Adipocyte (in vitro differentiated cells): ENCODE results near the gene PTPN13.

ENCODE experiments used
- DNase-seq: peaks from one replicate; pipeline ENCODE4 v3.0.0-alpha.2; 2015; ENCODE audit warnings: low read depth
- H3K27me3 ChIP-seq: replicated peaks from 2 replicates; pipeline ENCODE4 v1.7.0; 2013; ENCODE audit warnings: mild to moderate bottlenecking, low read length, moderate library complexity; ENCODE audit not compliant: control insufficient read depth, insufficient read depth
- H3K36me3 ChIP-seq: 2 replicates; pipeline ENCODE4 v1.7.0; 2013; ENCODE audit warnings: low read length, mild to moderate bottlenecking, moderate library complexity; ENCODE audit not compliant: control insufficient read depth, insufficient read depth, severe bottlenecking
- H3K4me1 ChIP-seq: 2 replicates; pipeline ENCODE4 v1.7.0; 2013; ENCODE audit warnings: mild to moderate bottlenecking, low read length, moderate library complexity; ENCODE audit not compliant: control insufficient read depth, insufficient read depth
- H3K4me3 ChIP-seq: 2 replicates; pipeline ENCODE4 v1.7.0; 2013; ENCODE audit warnings: mild to moderate bottlenecking, low read length, moderate library complexity
- H3K9ac ChIP-seq: 2 replicates; pipeline ENCODE4 v1.7.0; 2013; ENCODE audit warnings: mild to moderate bottlenecking, low read length, moderate library complexity
- H3K9me3 ChIP-seq: 2 replicates; pipeline ENCODE4 v1.7.0; 2013; ENCODE audit warnings: mild to moderate bottlenecking, low read length, moderate library complexity; ENCODE audit not compliant: control insufficient read depth

PTPN13 gene, protein sequence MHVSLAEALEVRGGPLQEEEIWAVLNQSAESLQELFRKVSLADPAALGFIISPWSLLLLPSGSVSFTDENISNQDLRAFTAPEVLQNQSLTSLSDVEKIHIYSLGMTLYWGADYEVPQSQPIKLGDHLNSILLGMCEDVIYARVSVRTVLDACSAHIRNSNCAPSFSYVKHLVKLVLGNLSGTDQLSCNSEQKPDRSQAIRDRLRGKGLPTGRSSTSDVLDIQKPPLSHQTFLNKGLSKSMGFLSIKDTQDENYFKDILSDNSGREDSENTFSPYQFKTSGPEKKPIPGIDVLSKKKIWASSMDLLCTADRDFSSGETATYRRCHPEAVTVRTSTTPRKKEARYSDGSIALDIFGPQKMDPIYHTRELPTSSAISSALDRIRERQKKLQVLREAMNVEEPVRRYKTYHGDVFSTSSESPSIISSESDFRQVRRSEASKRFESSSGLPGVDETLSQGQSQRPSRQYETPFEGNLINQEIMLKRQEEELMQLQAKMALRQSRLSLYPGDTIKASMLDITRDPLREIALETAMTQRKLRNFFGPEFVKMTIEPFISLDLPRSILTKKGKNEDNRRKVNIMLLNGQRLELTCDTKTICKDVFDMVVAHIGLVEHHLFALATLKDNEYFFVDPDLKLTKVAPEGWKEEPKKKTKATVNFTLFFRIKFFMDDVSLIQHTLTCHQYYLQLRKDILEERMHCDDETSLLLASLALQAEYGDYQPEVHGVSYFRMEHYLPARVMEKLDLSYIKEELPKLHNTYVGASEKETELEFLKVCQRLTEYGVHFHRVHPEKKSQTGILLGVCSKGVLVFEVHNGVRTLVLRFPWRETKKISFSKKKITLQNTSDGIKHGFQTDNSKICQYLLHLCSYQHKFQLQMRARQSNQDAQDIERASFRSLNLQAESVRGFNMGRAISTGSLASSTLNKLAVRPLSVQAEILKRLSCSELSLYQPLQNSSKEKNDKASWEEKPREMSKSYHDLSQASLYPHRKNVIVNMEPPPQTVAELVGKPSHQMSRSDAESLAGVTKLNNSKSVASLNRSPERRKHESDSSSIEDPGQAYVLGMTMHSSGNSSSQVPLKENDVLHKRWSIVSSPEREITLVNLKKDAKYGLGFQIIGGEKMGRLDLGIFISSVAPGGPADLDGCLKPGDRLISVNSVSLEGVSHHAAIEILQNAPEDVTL (N-terminal part only)

DNA sequence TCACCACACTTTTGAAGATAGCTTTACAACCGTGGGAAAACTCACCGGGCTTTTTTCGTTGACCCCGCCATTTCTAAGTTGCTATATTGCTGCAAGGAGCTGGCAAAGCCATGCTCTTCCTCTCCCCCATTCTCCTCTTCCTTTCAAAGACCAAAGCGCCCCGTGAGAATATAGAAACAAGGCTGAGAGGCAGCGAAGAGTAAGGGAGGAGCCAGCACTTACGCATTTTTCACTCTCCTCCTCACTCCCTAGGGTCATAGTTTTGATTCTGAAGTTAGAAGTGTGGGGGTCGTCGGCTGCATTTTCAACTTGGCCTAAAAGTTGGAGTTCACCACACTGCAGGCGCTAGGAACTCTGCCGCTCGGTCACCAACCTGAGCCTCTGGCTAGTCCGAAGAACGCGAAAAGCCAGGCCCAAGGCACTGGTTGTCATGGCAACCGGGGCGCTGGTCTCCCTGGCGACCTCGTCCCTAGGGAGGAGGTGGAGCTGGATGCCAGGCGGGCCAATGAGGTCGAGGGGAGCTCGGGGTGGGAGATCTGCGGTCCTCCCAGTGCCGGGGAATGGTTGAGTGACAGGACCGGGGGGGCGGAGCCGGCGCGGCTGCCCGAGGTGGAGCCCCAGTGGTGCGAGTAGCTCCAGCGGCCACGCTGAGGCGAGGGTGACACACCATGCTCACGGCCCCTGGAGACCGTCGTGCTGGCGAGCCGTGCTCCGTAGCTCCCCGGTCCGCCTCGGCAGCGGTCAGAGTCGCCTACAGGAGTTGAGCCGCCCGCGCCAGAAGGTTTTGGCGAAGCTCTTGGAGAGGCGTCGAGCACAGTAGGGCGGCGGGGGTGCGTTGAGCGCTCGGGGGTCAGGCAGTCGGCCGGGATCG lies at the start of gene PTPN13:
Gene PTPN13 (plus strand): TSS at position 628 of the 871 bp plus-strand sequence. CDS start 40,942 bp downstream, outside the sequence.
- no peaks in the 10 kb centered on the region for H3K27me3 ChIP-seq
- peak within 1 kb of the TSS; percentile 97 for H3K9ac ChIP-seq
- no peaks in the 10 kb centered on the region for H3K36me3 ChIP-seq
- peak within 1 kb of the TSS; percentile 99 for H3K4me3 ChIP-seq
- H3K4me1 ChIP-seq: peaks cover 28% of the 10 kb centered on the region
- H3K9me3 ChIP-seq: no peaks in the 10 kb centered on the region
- peak; percentile 99 for DNase-seq

- no peaks in the 10 kb centered on the region for H3K9me3 ChIP-seq
- H3K9ac ChIP-seq: no peak overlapping the region
- no peaks in the 10 kb centered on the region for H3K36me3 ChIP-seq
- no peaks in the 10 kb centered on the region for H3K27me3 ChIP-seq
- no peak overlapping the region for H3K4me3 ChIP-seq
- H3K4me1 ChIP-seq: peaks cover 11% of the 10 kb centered on the region
- DNase-seq: no peak
Observed at GRCh38 chr4:86547140-86547539, 47.0 kb upstream of the PTPN13 start.

DNA sequence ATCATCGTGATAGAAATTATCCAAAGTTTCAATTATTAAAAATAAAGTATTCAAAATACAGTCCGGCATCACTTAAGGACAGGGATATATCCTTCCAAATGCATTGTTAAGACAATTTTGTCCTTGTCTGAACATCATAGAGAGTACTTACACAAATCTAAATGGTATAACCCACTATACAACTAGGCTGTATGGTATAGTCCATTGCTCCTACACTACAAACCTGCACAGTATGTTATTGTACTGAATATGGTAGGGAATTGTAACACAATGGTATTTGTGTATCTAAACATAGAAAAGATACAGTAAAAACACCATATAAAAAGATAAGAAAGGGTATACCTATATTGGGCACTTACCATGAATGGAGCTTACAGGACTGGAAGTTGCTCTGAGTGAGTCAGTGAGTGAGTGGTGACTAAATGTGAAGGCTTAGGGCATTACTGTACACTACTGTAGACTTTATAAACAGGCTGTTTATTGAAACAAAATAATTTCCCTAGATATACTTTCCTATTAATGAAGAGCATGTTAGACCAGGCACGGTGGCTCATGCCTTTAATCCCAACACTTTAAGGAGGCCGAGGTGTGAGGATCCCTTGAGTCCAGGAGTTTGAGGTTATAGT lies 44.8 kb upstream of the PTPN13 start:
- H3K4me1 ChIP-seq: peaks cover under 1% of the 10 kb centered on the region
- no peak for DNase-seq

GRCh38 chr4:86551387-86551786 lies 42.7 kb upstream of the PTPN13 start:
- no peaks in the 10 kb centered on the region for H3K27me3 ChIP-seq
- no peak overlapping the region for H3K9ac ChIP-seq
- no peak for DNase-seq
- no peak overlapping the region for H3K4me3 ChIP-seq
- H3K9me3 ChIP-seq: no peaks in the 10 kb centered on the region
- no peaks in the 10 kb centered on the region for H3K36me3 ChIP-seq
- H3K4me1 ChIP-seq: peaks cover 4% of the 10 kb centered on the region

More for the DNA sequence above, 44.8 kb upstream of the PTPN13 start:
- H3K9me3 ChIP-seq: no peaks in the 10 kb centered on the region
- no peaks in the 10 kb centered on the region for H3K36me3 ChIP-seq
- H3K4me3 ChIP-seq: no peak overlapping the region
- no peak overlapping the region for H3K9ac ChIP-seq
- H3K27me3 ChIP-seq: no peaks in the 10 kb centered on the region

- Histone ChIP-seq H3K27me3 (no peaks in the 10 kb centered on the region), H3K4me1 (peaks cover 15% of the 10 kb centered on the region), H3K9me3 (no peaks in the 10 kb centered on the region), H3K9ac (no peak overlapping the region), H3K4me3 (no peak overlapping the region), H3K36me3 (no peaks in the 10 kb centered on the region)
- peak; percentile 50 for DNase-seq
Observed at GRCh38 chr4:86554646-86555045, 39.5 kb upstream of the PTPN13 start.

DNA sequence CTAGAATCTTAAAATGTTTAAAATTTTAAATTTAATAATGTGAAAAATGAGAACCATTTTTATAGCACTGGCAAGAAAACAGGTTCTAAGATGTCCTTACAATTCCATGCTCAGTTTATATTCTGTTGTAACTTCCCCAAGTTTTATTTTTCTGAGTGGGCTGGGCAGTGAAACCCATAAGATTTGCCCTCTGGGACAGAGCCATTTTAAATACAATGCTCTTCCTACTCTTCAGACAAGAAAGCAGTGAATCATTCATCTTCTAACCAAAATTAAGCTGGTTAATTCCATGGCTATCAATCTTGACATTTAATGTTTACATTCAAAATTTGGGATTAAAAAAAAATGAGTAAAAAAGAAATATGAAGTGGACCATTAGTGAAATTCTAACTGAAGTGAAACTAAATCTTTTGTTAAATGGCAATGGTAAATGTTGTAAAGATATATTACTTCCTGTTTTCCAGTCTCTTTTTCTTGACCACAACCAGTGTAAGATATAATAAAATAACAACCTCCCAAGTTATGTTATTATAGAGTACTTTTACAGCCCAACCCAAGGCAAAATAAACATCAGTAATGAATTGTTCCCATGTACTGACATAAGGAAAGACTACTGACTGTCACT lies 37.2 kb upstream of the PTPN13 start:
- Histone ChIP-seq H3K36me3 (no peaks in the 10 kb centered on the region), H3K4me1 (peaks cover 15% of the 10 kb centered on the region), H3K9ac (no peak overlapping the region), H3K27me3 (no peaks in the 10 kb centered on the region), H3K9me3 (no peaks in the 10 kb centered on the region), H3K4me3 (peak overlapping the region; percentile 33)
- DNase-seq: peak; percentile 33

DNA sequence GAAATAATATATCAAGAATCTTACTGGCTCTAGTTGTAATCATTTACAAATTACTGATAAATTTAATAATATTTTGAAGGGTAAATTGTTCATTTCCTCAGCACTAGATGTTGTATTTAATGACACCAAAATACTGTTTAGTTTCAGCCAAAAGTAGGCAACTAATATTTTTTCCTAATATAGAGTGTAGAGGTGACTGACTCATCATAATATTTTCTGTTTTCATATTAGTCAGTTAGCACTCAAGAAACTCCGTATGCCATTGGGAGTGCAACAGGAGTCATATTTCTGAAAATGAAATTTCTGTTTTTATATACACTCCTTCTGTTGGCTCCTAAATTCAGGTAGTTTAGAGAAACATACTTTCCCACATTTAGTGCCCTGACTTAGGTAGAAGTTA lies 36.6 kb upstream of the PTPN13 start:
- Histone ChIP-seq H3K4me3 (peak overlapping the region; percentile 33), H3K9me3 (no peaks in the 10 kb centered on the region), H3K4me1 (peaks cover 15% of the 10 kb centered on the region), H3K9ac (no peak overlapping the region), H3K36me3 (no peaks in the 10 kb centered on the region), H3K27me3 (no peaks in the 10 kb centered on the region)
- DNase-seq: no peak

DNA sequence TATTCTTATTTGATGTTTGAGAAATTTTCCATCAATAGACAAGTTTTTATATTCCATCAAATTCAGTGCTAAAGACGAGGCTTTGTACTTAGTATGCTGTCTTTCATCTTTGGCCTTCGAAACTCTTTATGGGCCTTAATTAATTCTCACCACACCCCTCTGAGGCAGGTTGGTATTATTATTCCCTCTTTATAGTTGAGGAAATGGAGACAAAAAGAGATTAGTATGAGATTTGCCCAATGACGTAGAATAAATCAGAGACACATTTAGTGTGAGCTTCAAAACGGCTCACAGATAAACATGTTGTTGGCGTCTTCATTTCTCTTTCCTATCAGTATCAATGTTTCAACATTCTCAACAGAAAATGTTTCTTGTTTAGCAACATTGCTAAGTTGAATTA lies 35.9 kb upstream of the PTPN13 start:
- no peaks in the 10 kb centered on the region for H3K27me3 ChIP-seq
- H3K4me3 ChIP-seq: no peak overlapping the region
- DNase-seq: no peak
- H3K36me3 ChIP-seq: no peaks in the 10 kb centered on the region
- H3K9me3 ChIP-seq: no peaks in the 10 kb centered on the region
- peaks cover 15% of the 10 kb centered on the region for H3K4me1 ChIP-seq
- no peak overlapping the region for H3K9ac ChIP-seq

GRCh38 chr4:86558797-86559196 lies 35.3 kb upstream of the PTPN13 start:
- H3K4me1 ChIP-seq: peaks cover 15% of the 10 kb centered on the region
- H3K36me3 ChIP-seq: no peaks in the 10 kb centered on the region
- no peak overlapping the region for H3K9ac ChIP-seq
- no peak for DNase-seq
- no peaks in the 10 kb centered on the region for H3K9me3 ChIP-seq
- H3K27me3 ChIP-seq: no peaks in the 10 kb centered on the region
- H3K4me3 ChIP-seq: no peak overlapping the region

DNA sequence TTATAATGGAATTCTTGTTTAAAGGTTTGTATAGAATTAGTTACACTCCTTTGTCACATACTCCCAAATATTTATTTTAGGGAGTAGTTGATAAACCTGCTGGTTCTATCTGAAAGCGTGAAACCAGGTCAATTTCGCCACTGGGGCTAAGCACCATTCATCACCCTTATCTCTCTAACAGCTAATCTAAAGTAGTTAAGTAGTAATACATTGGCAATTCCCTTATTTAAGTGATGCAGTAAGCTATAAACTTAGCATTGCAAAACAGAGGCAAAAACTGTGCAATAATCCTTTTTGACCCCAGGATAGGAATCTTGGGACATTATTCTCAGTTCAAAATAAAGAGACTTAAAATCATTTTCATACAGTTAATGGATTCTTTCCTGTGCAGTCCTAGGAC lies 33.7 kb upstream of the PTPN13 start:
- DNase-seq: no peak
- Histone ChIP-seq H3K9ac (no peak overlapping the region), H3K9me3 (no peaks in the 10 kb centered on the region), H3K27me3 (no peaks in the 10 kb centered on the region), H3K36me3 (no peaks in the 10 kb centered on the region), H3K4me1 (peaks cover 11% of the 10 kb centered on the region), H3K4me3 (no peak overlapping the region)
